GM18508 (cell line): Measurements from ENCODE around the gene DBX1.
"Not testable (repeated sequence)": the region's sequence is repeated elsewhere in the genome, so short reads cannot be mapped to it uniquely, and the experiment has no call there.

Source experiments
- ATAC-seq: cut with Tn5 transposase; IDR thresholded peaks from one replicate; pipeline ENCODE4 v1.9.1; 2021; ENCODE audit warnings: moderate number of reproducible peaks; ENCODE audit not compliant: insufficient read depth, unreplicated experiment

DBX1 gene

GRCh38 chr11:20161923-20162744 lies 1.9 kb upstream of the DBX1 start:
- ATAC-seq = no peak

- no peak for ATAC-seq
These were observed 1.1 kb upstream of the DBX1 start for GRCh38 chr11:20161230-20161918.

GRCh38 chr11:20159466-20160381 lies 551 bp downstream of the DBX1 start:
- ATAC-seq = no peak

- no peak for ATAC-seq
These were observed 1.5 kb downstream of the DBX1 start for GRCh38 chr11:20158597-20159257.

GRCh38 chr11:20157728-20158127 lies 2.5 kb downstream of the DBX1 start:
- no peak for ATAC-seq

GRCh38 chr11:20156876-20157613 lies 3.2 kb downstream of the DBX1 start:
- ATAC-seq = no peak

- no peak for ATAC-seq
These were observed 3.9 kb downstream of the DBX1 start for GRCh38 chr11:20156280-20156875.

GRCh38 chr11:20155683-20156279 lies 4.5 kb downstream of the DBX1 start:
- no peak for ATAC-seq

GRCh38 chr11:20154381-20154780 lies 5.9 kb downstream of the DBX1 start:
- no peak for ATAC-seq

GRCh38 chr11:20138707-20139106 lies 21.6 kb downstream of the DBX1 start:
- ATAC-seq = no peak

GRCh38 chr11:20137637-20138036 lies 22.6 kb downstream of the DBX1 start:
- ATAC-seq = no peak

- ATAC-seq = no peak
These were observed 25.1 kb downstream of the DBX1 start for GRCh38 chr11:20134991-20135736.

GRCh38 chr11:20132667-20133039 lies 27.6 kb downstream of the DBX1 start:
- ATAC-seq = no peak

GRCh38 chr11:20131788-20132666 lies 28.2 kb downstream of the DBX1 start:
- no peak for ATAC-seq

- no peak for ATAC-seq
These were observed 30.6 kb downstream of the DBX1 start for GRCh38 chr11:20129665-20130064.

- ATAC-seq = not testable (repeated sequence)
These were observed 31.8 kb downstream of the DBX1 start for GRCh38 chr11:20128528-20128825.
